BE2C (cell line): ENCODE data around the gene GON4L.
"Not testable (repeated sequence)": the region's sequence is repeated elsewhere in the genome, so short reads cannot be mapped to it uniquely, and the experiment has no call there.

Experiments used
- DNase-seq: peaks from one replicate; pipeline ENCODE4 v3.0.0-alpha.2; 2020
- H3K27me3 ChIP-seq: fragments of 250-450 bp; sonication (Bioruptor Pico); 2 replicates; pipeline ENCODE4 v1.5.1; 2020; ENCODE audit warnings: mild to moderate bottlenecking
- H3K36me3 ChIP-seq: fragments of 250-450 bp; sonication (Bioruptor Pico); 2 replicates; pipeline ENCODE4 v1.5.1; 2020; ENCODE audit warnings: mild to moderate bottlenecking
- H3K4me1 ChIP-seq: fragments of 250-450 bp; sonication (Bioruptor Pico); 2 replicates; pipeline ENCODE4 v1.5.1; 2020
- H3K4me3 ChIP-seq: 2 replicates; pipeline ENCODE4 v1.5.1; 2011; ENCODE audit warnings: low read depth, low read length
- H3K9me3 ChIP-seq: fragments of 250-450 bp; sonication (Bioruptor Pico); 2 replicates; pipeline ENCODE4 v1.5.1; 2020
- CTCF ChIP-seq: IDR thresholded peaks from 2 replicates; pipeline ENCODE4 v1.5.1; 2012; ENCODE audit warnings: mild to moderate bottlenecking, low read depth, low read length

The GON4L gene

GRCh38 chr1:155840386-155840785 is 16.6 kb downstream of the GON4L start:
- DNase-seq = no peak
- Histone ChIP-seq H3K9me3 (no peaks in the 10 kb centered on the region), H3K4me3 (no peak overlapping the region), H3K27me3 (no peaks in the 10 kb centered on the region), H3K36me3 (peaks cover 19% of the 10 kb centered on the region), H3K4me1 (no peaks in the 10 kb centered on the region)
- TF ChIP-seq CTCF = no peak

GRCh38 chr1:155835548-155835947 is 21.5 kb downstream of the GON4L start:
- no peak for DNase-seq
- TF ChIP-seq CTCF = no peak
- no peaks in the 10 kb centered on the region for H3K27me3 ChIP-seq
- H3K36me3 ChIP-seq = peaks cover 7% of the 10 kb centered on the region
- no peaks in the 10 kb centered on the region for H3K9me3 ChIP-seq
- H3K4me3 ChIP-seq = no peak overlapping the region
- no peaks in the 10 kb centered on the region for H3K4me1 ChIP-seq

GRCh38 chr1:155834927-155835399 is 22.1 kb downstream of the GON4L start:
- not testable (repeated sequence) for H3K36me3 ChIP-seq, H3K27me3 ChIP-seq, H3K9me3 ChIP-seq, DNase-seq, H3K4me3 ChIP-seq, H3K4me1 ChIP-seq

GRCh38 chr1:155834296-155834926 is 22.6 kb downstream of the GON4L start:
- no peak for TF ChIP-seq CTCF
- no peaks in the 10 kb centered on the region for H3K27me3 ChIP-seq
- no peaks in the 10 kb centered on the region for H3K9me3 ChIP-seq
- peaks cover 3% of the 10 kb centered on the region for H3K36me3 ChIP-seq
- H3K4me1 ChIP-seq = no peaks in the 10 kb centered on the region
- H3K4me3 ChIP-seq = no peak overlapping the region
- DNase-seq = no peak

- peaks cover 3% of the 10 kb centered on the region for H3K36me3 ChIP-seq
Measured at GRCh38 chr1:155833665-155834295, 23.2 kb downstream of the GON4L start.

GRCh38 chr1:155831279-155831976 is 25.6 kb downstream of the GON4L start:
- H3K27me3 ChIP-seq = no peaks in the 10 kb centered on the region
- H3K9me3 ChIP-seq = no peaks in the 10 kb centered on the region
- peaks cover 3% of the 10 kb centered on the region for H3K36me3 ChIP-seq
- DNase-seq = no peak
- no peaks in the 10 kb centered on the region for H3K4me1 ChIP-seq
- no peak overlapping the region for H3K4me3 ChIP-seq
- no peak for TF ChIP-seq CTCF

More at GRCh38 chr1:155833665-155834295, 23.2 kb downstream of the GON4L start:
- no peaks in the 10 kb centered on the region for H3K9me3 ChIP-seq
- TF ChIP-seq CTCF = no peak
- no peak for DNase-seq
- H3K4me3 ChIP-seq = no peak overlapping the region
- H3K4me1 ChIP-seq = no peaks in the 10 kb centered on the region
- no peaks in the 10 kb centered on the region for H3K27me3 ChIP-seq
